ENCODE measurements around the gene FBXO39. TPM values are rescaled to one million over a fixed set of nuclear protein-coding genes. Genes with fewer than 3 reads are reported as not detected.
"Not testable (repeated sequence)": the region's sequence is repeated elsewhere in the genome, so short reads cannot be mapped to it uniquely, and the experiment has no call there.

FBXO39 gene
- polyA plus RNA-seq, 3 donors: 0.06 to 0.19 TPM; not detected in 1

DNA sequence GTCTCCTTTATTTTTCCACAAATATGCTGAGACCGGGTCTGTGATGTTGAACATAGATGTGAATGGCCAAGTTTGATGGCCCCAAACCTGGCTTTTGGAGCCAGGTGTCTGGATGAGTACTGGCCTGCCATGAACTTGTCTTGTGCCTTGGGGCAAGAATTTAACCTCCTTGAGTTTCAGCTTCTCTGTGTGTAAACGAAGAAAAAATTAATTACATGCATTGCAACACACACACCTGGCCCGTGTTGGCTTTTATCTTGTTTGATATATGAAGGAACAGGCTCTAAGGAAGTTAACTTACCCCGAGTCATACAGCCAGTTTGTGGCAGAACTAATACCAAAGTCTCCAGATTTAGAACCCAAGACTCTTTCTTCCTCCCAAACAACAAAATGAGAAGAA is 13.1 kb downstream of the FBXO39 start:
- DNase-seq: no peak

DNA sequence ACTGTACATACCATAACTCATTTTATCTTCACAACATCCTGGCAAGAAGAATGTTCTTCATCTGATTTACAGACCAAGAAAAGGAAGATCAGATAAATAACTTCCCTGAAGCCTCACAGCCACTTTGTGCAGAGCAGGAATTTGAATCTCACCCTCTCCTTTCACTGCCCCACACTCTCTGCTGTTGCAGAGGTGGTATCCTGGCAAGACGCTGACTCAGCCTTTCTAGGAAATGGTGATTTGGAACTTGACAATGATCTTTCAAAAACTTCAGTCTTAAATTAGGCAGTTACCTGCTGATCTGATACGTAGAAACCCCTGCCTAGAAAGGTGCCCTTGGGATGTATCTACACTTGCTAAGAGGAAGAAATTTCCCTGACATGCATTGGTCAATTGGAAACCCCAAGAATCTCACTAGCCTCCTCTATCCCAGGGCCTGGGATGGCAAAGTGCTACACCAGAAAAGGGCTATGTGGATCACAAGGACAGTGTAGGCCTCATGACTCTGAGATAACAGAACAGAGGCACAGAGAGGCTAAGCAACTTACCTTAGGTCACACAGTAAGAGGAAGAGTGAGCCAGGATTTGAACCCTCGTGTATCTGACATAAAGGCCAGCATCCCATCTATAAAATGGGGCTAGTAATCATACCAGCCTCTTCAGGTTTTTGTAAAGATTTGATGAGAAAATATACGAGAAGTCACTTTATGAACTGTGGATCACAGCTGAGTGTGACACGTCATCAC is 17.9 kb downstream of the FBXO39 start:
- DNase-seq: no peak

DNA sequence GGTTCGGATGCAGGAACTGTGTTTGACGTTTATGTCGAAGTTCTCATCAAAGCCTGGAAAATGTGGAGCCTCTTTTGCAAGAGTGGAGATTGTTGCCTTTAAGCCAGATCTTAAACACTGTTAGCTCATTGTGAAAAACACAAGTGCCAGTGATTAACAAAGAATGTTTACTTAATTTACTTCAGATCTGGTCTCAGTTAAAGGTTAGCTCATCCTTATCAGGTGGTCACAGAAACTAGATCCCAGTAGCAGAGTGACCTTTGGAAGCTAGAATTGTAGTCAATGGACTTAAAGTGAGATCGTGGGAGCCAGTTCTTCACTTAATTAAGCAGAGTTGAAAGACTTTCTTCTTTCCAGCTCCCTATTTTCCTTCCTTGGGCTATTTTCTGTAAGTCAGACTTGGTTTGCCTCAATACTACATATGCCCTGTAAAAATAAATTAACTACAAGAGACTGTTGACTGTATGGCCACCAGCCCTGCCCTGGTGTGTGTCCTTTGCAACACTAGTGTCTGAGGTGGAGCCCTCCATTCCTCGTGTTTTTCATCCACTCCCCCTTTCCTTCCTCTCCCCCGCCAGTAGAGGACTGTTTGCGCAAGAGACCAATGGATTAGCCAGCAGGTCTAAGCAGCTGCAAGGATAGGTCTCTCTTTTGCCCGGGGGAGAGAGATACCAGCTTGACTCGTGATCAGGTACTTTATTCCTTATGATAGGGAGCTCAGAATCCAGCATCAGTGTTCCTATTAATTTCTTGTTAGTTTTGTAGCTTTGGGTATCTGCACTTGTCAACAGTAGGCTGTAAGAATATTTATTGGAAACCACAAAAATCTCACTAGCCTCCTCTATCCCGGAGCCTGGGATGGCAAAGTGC is 20.2 kb downstream of the FBXO39 start:
- no peak for DNase-seq

DNA sequence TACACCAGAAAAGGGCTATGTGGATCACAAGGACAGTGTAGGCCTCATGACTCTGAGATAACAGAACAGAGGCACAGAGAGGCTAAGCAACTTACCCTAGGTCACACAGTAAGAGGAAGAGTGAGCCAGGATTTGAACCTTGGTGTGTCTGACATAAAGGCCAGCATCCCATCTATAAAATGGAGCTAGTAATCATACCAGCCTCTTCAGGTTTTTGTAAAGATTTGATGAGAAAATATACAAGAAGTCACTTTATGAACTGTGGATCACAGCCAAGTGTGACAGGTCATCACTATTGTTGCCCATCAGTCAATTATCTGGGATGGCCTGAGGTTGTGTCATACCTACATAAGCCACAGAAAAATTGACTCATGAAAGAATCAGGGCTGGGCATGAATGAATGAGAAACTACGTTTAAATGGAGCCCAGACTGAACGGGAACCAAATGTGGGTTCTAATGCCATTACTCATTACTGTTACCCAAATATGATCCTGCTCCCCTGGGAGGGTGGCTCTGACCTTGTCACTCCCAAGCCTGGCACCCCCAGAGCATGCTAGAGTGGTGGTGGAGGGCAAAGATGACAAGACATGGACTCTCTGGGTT is 21.0 kb downstream of the FBXO39 start:
- DNase-seq: no peak

DNA sequence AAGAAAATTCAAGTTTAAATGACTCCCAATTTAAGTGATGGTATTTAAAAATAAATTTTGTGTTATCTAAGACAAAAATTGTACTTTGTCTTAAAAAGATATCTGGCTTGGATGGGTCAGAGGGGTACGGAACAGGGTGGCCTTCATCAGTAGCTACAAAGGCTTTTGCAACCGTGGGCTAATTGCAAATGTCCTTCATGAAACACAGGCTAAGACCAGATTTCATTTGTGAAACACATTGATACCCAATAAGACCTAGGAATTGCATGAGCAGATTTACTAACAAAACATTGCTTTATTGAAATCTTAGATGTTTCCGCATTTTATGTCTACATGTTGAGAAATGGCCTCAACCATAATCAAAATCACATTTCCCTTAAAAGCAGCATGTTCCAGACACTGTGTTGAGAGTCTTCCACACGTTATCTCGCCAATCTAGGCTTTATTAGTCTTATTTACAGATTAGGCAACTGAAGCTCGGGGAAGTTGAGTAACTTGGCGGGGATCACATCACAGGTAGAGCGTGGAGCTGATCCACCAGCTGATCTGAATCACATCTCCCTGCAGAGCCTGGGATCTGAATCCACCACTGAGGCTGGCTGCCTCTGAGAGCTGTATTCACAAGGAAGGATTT is 21.8 kb downstream of the FBXO39 start:
- no peak for DNase-seq

DNA sequence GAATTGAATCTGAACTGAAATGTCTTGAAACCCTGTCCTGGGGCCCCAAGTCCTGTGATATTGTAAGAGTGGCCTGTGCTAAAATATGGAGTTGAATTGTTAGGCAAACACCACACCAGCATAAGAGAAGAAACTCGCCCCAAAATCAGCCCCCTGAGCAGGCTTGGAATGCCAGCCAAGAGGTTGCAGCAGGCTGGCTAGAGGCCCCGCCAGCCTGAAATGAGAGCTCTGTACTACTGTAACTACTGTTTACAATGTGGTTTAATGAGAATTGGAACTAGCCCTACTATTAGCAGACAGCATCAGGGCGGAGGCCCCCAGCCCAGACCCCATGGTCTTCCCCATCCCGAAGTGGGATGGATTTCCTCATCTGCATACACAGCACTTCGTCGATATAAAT is 23.7 kb downstream of the FBXO39 start:
- DNase-seq: no peak

DNA sequence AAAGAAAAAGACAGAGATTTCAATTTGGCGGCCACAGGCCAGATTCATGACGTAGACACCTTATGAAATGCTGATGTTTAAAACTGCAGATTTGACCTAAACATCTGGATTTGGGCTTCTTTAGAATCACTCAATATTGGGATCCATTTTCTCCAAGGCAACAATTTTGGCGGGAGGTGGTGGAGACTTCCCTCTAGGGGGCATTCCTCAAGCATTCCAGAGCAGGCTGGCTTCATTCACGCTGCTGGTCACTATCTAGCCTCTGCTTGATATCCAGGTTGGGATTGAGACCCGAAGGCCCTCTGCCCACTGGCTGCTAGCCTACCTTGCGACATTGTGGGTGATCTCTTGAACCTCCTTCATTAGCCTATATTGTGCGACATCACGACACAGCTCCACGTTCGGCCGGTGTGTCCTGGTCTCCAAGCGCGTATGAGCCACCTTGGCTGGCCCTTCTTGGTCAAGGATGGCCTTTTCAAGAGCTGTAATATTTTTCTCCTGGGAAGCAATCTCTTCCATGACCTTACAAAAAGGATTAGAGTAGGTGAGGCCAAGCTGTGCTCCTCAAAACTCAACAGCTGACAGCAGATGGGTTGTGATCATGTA is 24.5 kb downstream of the FBXO39 start:
- no peak for DNase-seq

DNA sequence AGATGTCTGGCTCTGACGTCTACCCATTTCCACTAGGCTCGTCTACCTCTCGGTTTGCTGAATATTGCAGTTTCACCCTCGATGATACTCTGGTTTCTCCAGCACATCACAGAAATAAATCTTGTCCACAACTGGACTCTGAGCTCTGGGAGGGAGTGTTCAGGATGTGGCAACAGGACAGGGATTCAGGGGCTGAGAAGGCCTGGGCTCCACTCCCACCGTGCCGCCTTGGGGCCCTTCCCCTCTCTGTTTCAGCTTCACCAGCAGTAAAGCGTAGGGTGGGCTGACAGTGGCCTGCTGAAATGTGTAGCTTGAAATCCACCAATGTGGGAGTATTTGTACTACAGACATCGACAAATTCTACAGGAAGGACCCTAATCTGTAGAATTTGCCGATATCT is 35.5 kb downstream of the FBXO39 start:
- DNase-seq: no peak

DNA sequence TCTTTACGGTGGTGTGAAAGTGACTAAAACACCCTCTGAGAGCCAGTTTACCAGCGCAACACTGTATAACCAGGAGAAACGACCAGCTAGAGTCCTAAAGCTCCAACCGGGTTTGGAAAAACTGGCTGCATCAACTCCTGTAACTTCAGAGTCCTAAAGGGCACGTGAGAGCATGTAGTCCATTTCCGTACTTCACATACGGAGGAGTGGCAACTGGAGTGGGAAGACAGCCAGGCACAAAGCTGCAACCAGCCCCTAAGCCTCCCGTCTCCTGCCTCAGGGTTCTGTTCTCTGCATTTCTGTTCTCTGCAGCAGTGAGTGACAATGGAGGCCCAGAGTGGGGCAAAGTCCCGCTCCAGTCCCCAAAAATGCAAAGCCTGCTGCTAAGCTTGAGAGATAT is 36.3 kb downstream of the FBXO39 start:
- no peak for DNase-seq

DNA sequence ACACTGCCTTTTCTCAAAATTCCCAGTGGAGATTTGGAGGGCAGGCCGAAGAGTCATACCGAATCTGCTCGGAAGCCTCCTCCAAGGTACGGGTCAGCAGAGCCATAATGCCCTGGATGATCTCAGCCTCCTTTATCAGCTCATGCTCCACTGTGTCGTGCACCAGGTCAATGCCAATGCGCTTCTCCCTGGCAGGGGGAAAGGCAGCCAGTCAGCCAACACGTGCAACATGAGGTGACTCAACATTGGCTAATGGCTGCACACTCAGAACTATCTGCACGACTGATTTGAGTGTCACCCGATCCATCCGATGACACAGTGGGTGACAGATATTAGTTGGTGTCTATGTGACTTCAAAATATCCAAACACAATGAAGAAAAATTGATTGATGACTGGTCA is 39.8 kb downstream of the FBXO39 start:
- no peak for DNase-seq

DNA sequence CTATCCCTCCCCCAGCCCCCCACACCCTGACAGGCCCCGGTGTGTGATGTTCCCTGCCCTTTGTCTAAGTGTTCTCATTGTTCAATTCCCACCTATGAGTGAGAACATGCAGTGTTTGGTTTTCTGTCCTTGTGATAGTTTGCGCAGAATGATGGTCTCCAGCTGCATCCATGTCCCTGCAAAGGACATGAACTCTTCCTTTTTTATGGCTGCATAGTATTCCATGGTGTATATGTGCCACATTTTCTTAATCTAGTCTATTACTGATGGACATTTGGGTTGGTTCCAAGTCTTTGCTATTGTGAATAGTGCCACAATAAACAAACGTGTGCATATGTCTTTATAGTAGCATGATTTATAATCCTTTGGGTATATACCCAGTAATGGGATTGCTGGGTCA is 40.4 kb downstream of the FBXO39 start:
- not testable (repeated sequence) for DNase-seq

DNA sequence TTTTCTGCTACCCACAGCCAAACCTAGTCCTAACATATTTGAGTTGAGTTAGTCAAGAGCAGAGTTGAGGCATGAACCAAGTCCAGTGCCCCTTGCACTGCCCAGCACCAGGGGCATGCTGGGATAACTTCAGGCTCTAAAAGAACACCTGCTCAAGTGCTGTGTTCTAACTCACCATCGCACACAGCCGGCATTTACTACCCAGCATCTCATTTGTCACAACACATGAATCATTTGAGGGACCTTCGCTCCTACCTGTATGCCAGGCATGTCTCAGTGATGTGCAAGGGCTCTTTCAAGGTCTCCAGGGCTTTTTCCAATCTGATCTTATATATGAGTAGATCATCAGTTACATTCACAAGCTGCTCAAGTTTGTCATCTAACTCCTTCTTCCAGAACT is 42.9 kb downstream of the FBXO39 start:
- DNase-seq: no peak

DNA sequence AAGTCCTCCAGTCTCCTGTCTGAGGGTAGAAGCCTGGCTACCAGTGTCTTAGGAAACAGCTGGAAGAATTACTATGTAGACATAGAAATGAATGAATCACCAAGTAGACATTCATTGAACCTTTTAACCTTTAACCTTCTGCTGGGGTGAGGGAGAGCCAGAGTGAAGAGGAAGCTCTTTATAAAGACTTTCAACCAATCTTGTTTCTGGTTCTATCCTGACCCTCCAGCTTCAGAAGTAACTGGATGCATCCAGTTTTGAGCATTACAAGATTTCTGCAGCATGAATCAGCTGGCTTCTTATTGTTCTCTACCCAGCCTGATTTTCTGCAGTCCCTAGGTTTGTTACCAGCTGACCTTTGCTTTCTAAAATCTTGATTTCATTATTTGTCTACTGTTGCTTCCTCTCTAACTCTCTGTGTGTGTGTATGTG is 47.0 kb downstream of the FBXO39 start:
- no peak for DNase-seq

DNA sequence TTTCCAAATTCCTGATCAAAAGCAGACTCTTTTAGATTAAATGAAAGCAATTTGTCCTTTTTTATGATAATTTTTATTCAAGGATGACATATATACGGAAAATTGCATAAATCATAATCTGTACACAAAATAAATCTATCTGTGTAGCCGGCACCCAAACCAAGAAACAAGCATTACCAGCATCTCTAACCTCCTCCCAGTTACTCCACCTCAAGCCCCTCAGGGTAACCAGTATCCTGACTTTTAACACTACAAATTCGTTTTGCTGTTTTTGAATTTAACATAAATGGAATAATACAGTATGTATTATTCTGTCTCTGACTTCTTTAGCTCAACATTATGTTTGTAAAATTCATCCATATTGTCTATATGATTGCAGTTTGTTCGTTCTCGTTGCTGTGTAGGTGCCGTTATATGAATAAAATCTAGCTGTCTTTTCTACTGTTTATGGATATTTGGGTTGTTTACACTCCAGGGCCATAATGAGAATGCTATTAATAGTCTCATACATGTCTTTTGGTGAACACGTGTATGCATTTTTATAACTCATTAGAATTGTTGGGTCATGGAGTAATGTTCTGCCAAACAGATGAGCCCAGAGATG is 54.5 kb downstream of the FBXO39 start:
- DNase-seq: no peak

DNA sequence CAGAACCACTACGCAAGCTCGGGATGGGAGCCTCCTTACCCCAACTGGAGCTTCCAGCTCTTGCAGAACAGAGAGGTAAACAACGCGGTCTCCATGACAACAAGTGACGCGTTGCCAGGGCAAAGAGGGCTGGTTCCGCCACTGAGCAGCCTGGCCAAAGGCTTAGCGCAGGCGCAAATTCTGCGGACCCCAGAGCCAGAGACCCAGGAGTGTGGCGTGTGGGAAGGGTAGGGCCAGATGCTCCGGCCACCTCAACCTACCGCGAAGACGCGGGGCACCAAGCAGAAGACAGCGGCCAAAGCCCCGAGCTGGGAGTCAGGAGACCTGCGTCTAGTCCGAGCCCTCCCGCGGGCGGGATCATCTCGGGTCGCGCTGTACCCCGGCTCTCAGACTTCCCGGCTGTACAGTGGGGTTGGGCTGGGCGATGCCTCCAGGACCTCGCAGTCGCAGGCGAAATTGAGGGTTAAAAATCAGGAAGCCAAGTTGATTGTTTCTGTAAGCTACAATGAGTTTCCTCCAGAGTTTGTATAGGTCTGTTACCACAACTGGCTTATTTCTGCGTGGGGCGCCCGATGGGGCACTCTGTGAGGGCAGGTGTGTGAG is 55.7 kb downstream of the FBXO39 start, which contains the start of gene TEKT1:
Gene TEKT1 (minus strand): TSS at position 69 of the 603 bp plus-strand sequence. CDS start 1,353 bp downstream, outside the sequence.
- peak; percentile 89 for DNase-seq

Other genes starting within 250 kb of the FBXO39 start
- gene PITPNM3, start 219.7 kb upstream of the FBXO39 start, polyA plus RNA-seq (ENCODE audit: insufficient read length in 3 of 3): 10 to 100 TPM in 1 of 3 donors, 1 to 10 TPM in 2; 8.2 to 10.0 (median 9.8) TPM
- 10 to 100 TPM; 34.4 to 46.2 (median 41.4) TPM for gene KIAA0753, start 135.5 kb upstream of the FBXO39 start, polyA plus RNA-seq (ENCODE audit: insufficient read length in 3 of 3)
- 100 to 1,000 TPM in 1 of 3 donors, 10 to 100 TPM in 2; 78.7 to 100 (median 94.0) TPM for gene TXNDC17, start 135.2 kb upstream of the FBXO39 start, polyA plus RNA-seq (ENCODE audit: insufficient read length in 3 of 3)
- gene MED31, start 124.6 kb upstream of the FBXO39 start, polyA plus RNA-seq (ENCODE audit: insufficient read length in 3 of 3): 10 to 100 TPM; 23.5 to 26.1 (median 24.1) TPM
- 10 to 100 TPM in 1 of 3 donors, 1 to 10 TPM in 2; 8.8 to 11.0 (median 9.9) TPM for gene C17orf100, start 124.5 kb upstream of the FBXO39 start, polyA plus RNA-seq (ENCODE audit: insufficient read length in 3 of 3)
- 1 to 10 TPM; 2.7 to 5.1 (median 4.9) TPM for gene SLC13A5, start 62.8 kb upstream of the FBXO39 start, polyA plus RNA-seq (ENCODE audit: insufficient read length in 3 of 3)
- 10 to 100 TPM in 2 of 3 donors, 1 to 10 TPM in 1; 4.4 to 25.5 (median 14.9) TPM for gene XAF1, start 20.2 kb upstream of the FBXO39 start, polyA plus RNA-seq (ENCODE audit: insufficient read length in 3 of 3)
- under 1 TPM; 0.41 to 0.73 (median 0.71) TPM for gene TEKT1, start 55.5 kb downstream of the FBXO39 start, polyA plus RNA-seq (ENCODE audit: insufficient read length in 3 of 3)
- 1 to 10 TPM; 1.6 to 3.7 (median 2.8) TPM for gene ALOX12, start 219.8 kb downstream of the FBXO39 start, polyA plus RNA-seq (ENCODE audit: insufficient read length in 3 of 3)
- 100 to 1,000 TPM; 181 to 197 (median 187) TPM for gene RNASEK, start 236.4 kb downstream of the FBXO39 start, polyA plus RNA-seq (ENCODE audit: insufficient read length in 3 of 3)
- gene BCL6B, start 246.8 kb downstream of the FBXO39 start, polyA plus RNA-seq (ENCODE audit: insufficient read length in 3 of 3): 10 to 100 TPM; 24.7 to 30.0 (median 25.5) TPM

Measured in renal pelvis (tissue), 4 donors.